Hematopoietic multipotent progenitor cell (in vitro differentiated cells): ENCODE data around the gene NUTF2. TPM values are rescaled to one million over a fixed set of nuclear protein-coding genes. Genes with fewer than 3 reads are reported as not detected.

Experiments used
- DNase-seq, 3 donors: peaks; one replicate each; pipeline ENCODE4 v3.0.0-alpha.2; 2011 to 2015; ENCODE audit warnings: low read depth in 2 of 3, low spot score in 2 of 3
- small RNA-seq: library from RNA; depleted of rRNA; stranded (forward); fragments of <200 nt; gene quantifications from one replicate; pipeline ENCODE3, GENCODE V24; 2012
- total RNA-seq: library from RNA; depleted of rRNA; stranded (reverse); fragments of >200 nt; gene quantifications from one replicate; pipeline ENCODE4 v1.2.3, GENCODE V29; 2012

Gene NUTF2
- total RNA-seq, 1 donor = 146 TPM

DNA sequence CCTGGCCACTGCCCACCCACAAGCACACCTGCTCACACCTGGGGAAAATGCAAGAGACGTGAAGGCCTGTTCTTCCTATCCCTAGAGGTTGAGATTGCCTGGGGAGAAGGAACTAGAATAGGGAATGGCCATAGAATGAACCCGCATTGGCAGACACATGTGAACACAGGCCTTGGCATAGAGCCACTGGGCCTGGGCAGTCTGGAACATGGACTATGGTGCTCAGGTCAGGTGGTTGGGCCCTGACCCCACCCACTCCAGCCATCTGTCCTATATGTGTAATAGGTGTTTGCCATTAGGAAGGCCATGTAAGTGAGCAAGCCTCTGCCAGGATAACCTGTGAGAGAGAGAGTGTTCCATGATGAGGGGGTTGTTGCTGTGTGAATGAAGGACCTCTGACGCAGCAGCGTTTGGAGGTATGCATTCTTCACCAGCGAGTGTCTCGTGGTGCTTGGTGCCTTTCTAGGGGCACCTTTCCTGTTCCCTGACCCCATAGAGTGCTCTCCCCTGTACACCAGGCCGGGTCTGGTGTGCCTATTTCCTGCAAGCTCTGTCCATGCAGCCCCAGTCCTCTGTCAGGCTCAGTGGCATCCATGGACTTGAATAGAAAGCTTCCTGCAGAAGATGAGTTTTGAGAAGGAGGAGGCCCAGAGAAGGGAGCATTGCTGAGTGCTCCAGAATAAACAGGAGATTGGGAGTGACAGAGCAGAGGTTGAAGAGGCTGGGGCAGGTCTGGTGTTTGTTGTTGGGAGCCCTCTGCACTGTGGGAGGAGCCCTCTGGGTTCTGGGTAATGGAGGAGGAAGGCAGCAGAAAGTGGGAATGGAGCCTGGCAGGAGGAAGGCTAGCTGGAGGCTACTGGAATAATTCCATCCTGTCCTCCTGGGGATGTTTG, 69.3 kb downstream of the NUTF2 start:
- no peak for DNase-seq

DNA sequence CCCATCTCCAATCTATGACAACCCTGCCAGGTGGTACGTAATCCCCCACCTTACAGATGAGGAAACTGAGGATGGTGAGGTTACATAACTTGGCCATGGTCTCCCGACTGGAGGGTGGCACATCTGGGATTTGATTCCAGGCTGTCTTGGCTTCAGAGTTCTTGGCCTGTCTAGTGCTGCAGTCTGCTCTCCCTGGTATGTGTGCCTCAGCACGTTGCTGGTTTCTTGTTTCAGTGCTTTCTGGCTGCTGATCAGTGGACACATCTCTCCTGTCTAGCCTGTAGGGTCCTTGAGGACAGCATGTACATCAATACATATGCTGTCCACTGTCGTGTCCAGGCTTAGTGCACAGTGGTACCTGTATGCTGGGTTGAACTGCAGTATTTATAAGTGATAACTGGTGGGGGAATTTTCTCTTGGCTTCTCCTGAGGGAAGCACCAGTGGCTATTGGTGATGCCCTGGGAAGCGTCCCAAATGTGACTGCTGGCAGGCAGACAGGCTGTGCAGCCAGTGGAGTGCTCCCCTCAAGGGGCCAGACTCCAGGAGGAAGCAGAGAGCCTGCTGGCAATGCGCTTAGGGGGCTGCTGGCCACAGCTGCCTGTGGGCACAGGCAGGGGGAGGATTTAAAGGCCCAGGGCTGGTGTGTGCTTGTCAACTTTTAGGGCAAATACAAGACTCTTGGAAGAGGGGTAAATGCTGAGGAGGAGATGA, 70.6 kb downstream of the NUTF2 start:
- no peak for DNase-seq

DNA sequence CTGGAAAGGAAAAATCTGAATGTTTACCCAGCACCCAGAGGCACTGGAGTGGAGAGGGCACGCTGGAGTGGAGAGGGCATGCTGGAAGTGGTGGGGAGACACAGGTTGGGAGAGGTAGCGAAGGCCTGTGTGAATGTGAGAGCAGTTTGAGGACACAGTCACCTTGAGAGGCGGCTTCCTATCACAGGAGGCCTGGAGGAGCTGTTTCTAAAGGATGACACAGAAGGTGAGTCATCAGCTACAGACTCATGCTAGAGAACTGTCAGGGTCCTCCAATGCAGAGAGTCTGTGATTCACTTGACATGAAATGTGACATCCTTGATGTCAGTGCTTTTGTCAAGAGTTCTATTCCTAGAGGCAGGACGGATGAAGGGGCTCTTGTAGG, 71.1 kb downstream of the NUTF2 start:
- DNase-seq = no peak

DNA sequence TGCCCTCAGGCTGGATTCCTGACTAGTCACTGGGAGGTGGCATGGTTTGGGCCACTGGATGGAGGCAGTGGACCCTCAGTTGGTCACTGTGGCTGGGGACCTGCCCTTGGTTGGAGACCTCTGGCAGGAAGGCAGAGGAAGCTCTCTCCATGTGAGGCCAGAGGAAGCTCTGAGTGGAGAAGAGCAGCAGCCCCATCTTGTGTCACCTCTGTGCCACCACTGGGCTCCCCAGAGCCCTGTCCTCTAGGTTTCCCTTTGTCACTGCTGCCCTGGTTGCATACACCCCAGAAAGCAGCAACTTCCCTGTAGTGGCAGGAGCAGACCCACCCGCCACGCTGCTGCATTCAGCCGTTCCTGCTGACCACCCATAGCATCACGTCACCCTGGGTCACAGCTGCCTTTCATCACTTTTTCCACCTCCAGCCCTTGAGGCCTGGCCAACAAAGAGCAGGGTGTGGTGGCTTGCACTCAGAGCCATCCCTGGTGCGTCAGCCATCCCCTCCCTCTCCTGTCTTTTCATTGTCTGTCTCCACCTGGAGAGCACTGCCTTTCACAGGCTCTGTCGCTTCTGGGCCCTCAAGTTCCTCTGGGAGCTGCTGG, 73.0 kb downstream of the NUTF2 start:
- DNase-seq = peak in 1 of 3 donors; percentile 33

Small RNA genes within 50 kb of the gene (small RNA-seq; reads per million reads assigned to genes)
- gene AC040162.2 (not detected), gene NRN1L (not detected)

Other genes starting within 250 kb of the NUTF2 start
- 46.6 TPM for gene CARMIL2, start 201.8 kb upstream of the NUTF2 start, total RNA-seq
- 48.7 TPM for gene ACD, start 186.7 kb upstream of the NUTF2 start, total RNA-seq
- 10.0 TPM for gene PARD6A, start 186.0 kb upstream of the NUTF2 start, total RNA-seq
- 20.7 TPM for gene ENKD1, start 180.2 kb upstream of the NUTF2 start, total RNA-seq
- gene C16orf86, start 180.1 kb upstream of the NUTF2 start, total RNA-seq = 15.9 TPM
- gene GFOD2, start 127.6 kb upstream of the NUTF2 start, total RNA-seq = 26.7 TPM
- 13.7 TPM for gene RANBP10, start 40.4 kb upstream of the NUTF2 start, total RNA-seq
- 0.54 TPM for gene TSNAXIP1, start 40.0 kb upstream of the NUTF2 start, total RNA-seq
- 71.6 TPM for gene THAP11, start 4.6 kb upstream of the NUTF2 start, total RNA-seq
- 40.9 TPM for gene CENPT, start 760 bp downstream of the NUTF2 start, total RNA-seq
- 112 TPM for gene EDC4, start 26.1 kb downstream of the NUTF2 start, total RNA-seq
- 0.27 TPM for gene NRN1L, start 38.0 kb downstream of the NUTF2 start, total RNA-seq
- gene PSKH1, start 46.3 kb downstream of the NUTF2 start, total RNA-seq = 37.4 TPM
- 2.2 TPM for gene CTRL, start 84.9 kb downstream of the NUTF2 start, total RNA-seq
- gene PSMB10, start 89.9 kb downstream of the NUTF2 start, total RNA-seq = 281 TPM
- gene LCAT, start 97.2 kb downstream of the NUTF2 start, total RNA-seq = 3.5 TPM
- 28.0 TPM for gene SLC12A4, start 121.7 kb downstream of the NUTF2 start, total RNA-seq
- gene DPEP3, start 133.6 kb downstream of the NUTF2 start, total RNA-seq = 10.5 TPM
- 55.2 TPM for gene DPEP2, start 152.6 kb downstream of the NUTF2 start, total RNA-seq
- gene DPEP2NB, start 169.0 kb downstream of the NUTF2 start, total RNA-seq = under 0.01 TPM
- 32.6 TPM for gene DDX28, start 176.3 kb downstream of the NUTF2 start, total RNA-seq
- 15.1 TPM for gene DUS2, start 176.4 kb downstream of the NUTF2 start, total RNA-seq
- 52.2 TPM for gene NFATC3, start 238.4 kb downstream of the NUTF2 start, total RNA-seq